ENCODE results near the gene COIL. TPM values are rescaled to one million over a fixed set of nuclear protein-coding genes. Genes with fewer than 3 reads are reported as not detected.

The COIL gene
- total RNA-seq, 1 experiment from 2014 or later, result 31.2 TPM

GRCh38 chr17:56988901-56989572 is 28.2 kb upstream of the COIL start:
- H3K36me3 ChIP-seq (ENCODE audit: control insufficient read depth in 1 of 2, insufficient read depth in 2 of 2, low read length in 2 of 2), result no peaks in the 10 kb centered on the region; a peak in 1 of 4 replicates
- no peak overlapping the region for H3K4me3 ChIP-seq (replicated peaks in 1 of 2; ENCODE audit: low read depth in 1 of 2, low read length in 2 of 2)
- RAD21 ChIA-PET (ENCODE audit: low non-redundant PET in 1 of 2, low total read pairs in 2 of 2, uncharacterized antibody in 2 of 2, unreplicated experiment in 2 of 2), result no interaction called here
- intact Hi-C loops (cut with micrococcal nuclease), result no loop called here
- H3K4me2 ChIP-seq (ENCODE audit: low read length), result no peak overlapping the region
- CTCF ChIA-PET, result no interaction called here
- H3K27me3 ChIP-seq (ENCODE audit: insufficient read depth, low read length), result no peaks in the 10 kb centered on the region
- H3K9ac ChIP-seq (ENCODE audit: low read length), result no peak overlapping the region
- H2AFZ ChIP-seq (ENCODE audit: low read depth, low read length, poor library complexity, severe bottlenecking), result no peak overlapping the region
- no peaks in the 10 kb centered on the region for H3K79me2 ChIP-seq (ENCODE audit: insufficient read depth, low read length)
- no peaks in the 10 kb centered on the region for H3K4me1 ChIP-seq (ENCODE audit: control insufficient read depth in 1 of 2, insufficient read depth in 2 of 2, low read length in 2 of 2)
- ATAC-seq, result no peak
- no peak for TF ChIP-seq EZH2 (IDR thresholded peaks at IDR 0.05)
- no peak for TF ChIP-seq SIN3A (IDR thresholded peaks at IDR 0.05; ENCODE audit: low read depth)
- no peak for TF ChIP-seq SRF (IDR thresholded peaks at IDR 0.05; ENCODE audit: low read depth)
- TF ChIP-seq, protein P1, sequence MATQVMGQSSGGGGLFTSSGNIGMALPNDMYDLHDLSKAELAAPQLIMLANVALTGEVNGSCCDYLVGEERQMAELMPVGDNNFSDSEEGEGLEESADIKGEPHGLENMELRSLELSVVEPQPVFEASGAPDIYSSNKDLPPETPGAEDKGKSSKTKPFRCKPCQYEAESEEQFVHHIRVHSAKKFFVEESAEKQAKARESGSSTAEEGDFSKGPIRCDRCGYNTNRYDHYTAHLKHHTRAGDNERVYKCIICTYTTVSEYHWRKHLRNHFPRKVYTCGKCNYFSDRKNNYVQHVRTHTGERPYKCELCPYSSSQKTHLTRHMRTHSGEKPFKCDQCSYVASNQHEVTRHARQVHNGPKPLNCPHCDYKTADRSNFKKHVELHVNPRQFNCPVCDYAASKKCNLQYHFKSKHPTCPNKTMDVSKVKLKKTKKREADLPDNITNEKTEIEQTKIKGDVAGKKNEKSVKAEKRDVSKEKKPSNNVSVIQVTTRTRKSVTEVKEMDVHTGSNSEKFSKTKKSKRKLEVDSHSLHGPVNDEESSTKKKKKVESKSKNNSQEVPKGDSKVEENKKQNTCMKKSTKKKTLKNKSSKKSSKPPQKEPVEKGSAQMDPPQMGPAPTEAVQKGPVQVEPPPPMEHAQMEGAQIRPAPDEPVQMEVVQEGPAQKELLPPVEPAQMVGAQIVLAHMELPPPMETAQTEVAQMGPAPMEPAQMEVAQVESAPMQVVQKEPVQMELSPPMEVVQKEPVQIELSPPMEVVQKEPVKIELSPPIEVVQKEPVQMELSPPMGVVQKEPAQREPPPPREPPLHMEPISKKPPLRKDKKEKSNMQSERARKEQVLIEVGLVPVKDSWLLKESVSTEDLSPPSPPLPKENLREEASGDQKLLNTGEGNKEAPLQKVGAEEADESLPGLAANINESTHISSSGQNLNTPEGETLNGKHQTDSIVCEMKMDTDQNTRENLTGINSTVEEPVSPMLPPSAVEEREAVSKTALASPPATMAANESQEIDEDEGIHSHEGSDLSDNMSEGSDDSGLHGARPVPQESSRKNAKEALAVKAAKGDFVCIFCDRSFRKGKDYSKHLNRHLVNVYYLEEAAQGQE (IDR thresholded peaks at IDR 0.05; ENCODE audit: low read depth), result no peak
- TF ChIP-seq CBX3 (IDR thresholded peaks at IDR 0.05; ENCODE audit: low read depth), result no peak
- no peak for TF ChIP-seq YY1 (IDR thresholded peaks at IDR 0.05; ENCODE audit: extremely low read depth, insufficient replicate concordance, low read depth, low read length)
- no peak for TF ChIP-seq FOSL1 (IDR thresholded peaks at IDR 0.05; ENCODE audit: low read depth)
- TF ChIP-seq, protein P2, sequence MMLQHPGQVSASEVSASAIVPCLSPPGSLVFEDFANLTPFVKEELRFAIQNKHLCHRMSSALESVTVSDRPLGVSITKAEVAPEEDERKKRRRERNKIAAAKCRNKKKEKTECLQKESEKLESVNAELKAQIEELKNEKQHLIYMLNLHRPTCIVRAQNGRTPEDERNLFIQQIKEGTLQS (IDR thresholded peaks at IDR 0.05), result no peak
- TF ChIP-seq ZNF274 (IDR thresholded peaks at IDR 0.05; ENCODE audit: low read depth, low read length), result no peak
- TF ChIP-seq EZH2phosphoT487 (IDR thresholded peaks at IDR 0.05; ENCODE audit: borderline replicate concordance), result no peak
- no peak for TF ChIP-seq RAD21 (IDR thresholded peaks at IDR 0.05; ENCODE audit: low read depth)
- no peak for TF ChIP-seq ELF1 (IDR thresholded peaks at IDR 0.05; ENCODE audit: borderline replicate concordance, low read depth)
- TF ChIP-seq SP1 (IDR thresholded peaks at IDR 0.05; ENCODE audit: low read depth), result no peak
- TF ChIP-seq, protein P3, sequence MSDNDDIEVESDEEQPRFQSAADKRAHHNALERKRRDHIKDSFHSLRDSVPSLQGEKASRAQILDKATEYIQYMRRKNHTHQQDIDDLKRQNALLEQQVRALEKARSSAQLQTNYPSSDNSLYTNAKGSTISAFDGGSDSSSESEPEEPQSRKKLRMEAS (IDR thresholded peaks at IDR 0.05), result no peak
- TF ChIP-seq JUND (IDR thresholded peaks at IDR 0.05), result no peak
- H3K9me3 ChIP-seq (ENCODE audit: control insufficient read depth in 1 of 2, insufficient read depth in 1 of 2, low read depth in 1 of 2, low read length in 2 of 2), result no peaks in the 10 kb centered on the region
- H3K9me2 ChIP-seq (ENCODE audit: insufficient read depth), result no peaks in the 10 kb centered on the region
- no TSS peak for BruUV-seq (replicated peaks)
- no peak for DNase-seq (ENCODE audit: low read depth, low spot score)
- POLR2A ChIA-PET, result no interaction called here
- H3K27ac ChIP-seq (ENCODE audit: low read depth, low read length), result no peak overlapping the region
- H4K20me1 ChIP-seq (ENCODE audit: insufficient read depth), result no peaks in the 10 kb centered on the region
